Measurements from ENCODE around the gene SCGB1D2. TPM values are rescaled to one million over a fixed set of nuclear protein-coding genes. Genes with fewer than 3 reads are reported as not detected.

The SCGB1D2 gene
- total and polyA plus RNA-seq, 2 of the 4 experiments (the other 2 are of a cell fraction), result not detected

DNA sequence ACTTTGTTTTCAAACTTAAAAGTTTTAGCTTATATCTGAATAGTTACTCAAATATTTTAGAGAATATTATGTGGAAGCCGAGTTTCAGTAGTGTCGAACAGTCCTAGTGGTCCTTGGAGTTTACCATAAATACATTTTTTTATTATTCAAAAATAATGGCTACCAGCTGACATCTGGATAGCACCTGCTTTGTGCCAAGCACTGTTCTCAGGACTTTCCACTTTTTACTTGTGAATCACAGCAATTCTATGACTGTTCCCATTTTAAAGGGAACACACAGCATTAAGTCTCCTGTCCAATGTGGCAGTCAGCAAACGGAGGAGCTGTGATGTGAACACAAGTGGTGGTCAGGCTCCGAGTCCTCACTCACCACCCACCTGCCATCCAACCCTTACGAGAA, 37.6 kb upstream of the SCGB1D2 start:
- H2BK15ac ChIP-seq (ENCODE audit: low read depth, low read length), result no peak overlapping the region
- no peaks in the 10 kb centered on the region for H3K9me3 ChIP-seq (ENCODE audit: control insufficient read depth, insufficient read depth, low read length)
- no peak overlapping the region for H3K56ac ChIP-seq (ENCODE audit: extremely low read depth, insufficient read depth, low read length)
- in situ Hi-C loops (cut with MboI; ENCODE audit: low sequenced_read_pairs), result no loop called here
- no peak for DNase-seq
- no peak overlapping the region for H3K27ac ChIP-seq (ENCODE audit: insufficient read depth, low read length)
- H3K4me2 ChIP-seq (ENCODE audit: low read depth, low read length), result no peak overlapping the region
- no peak overlapping the region for H3K18ac ChIP-seq (ENCODE audit: low read depth, low read length)
- no peak overlapping the region for H3K14ac ChIP-seq (replicated peaks; ENCODE audit: low read depth, low read length)
- peaks cover 22% of the 10 kb centered on the region for H3K27me3 ChIP-seq (ENCODE audit: control insufficient read depth, insufficient read depth, low read length)
- H4K8ac ChIP-seq (ENCODE audit: low read depth in 2 of 2, low read length in 2 of 2), result no peak overlapping the region
- no peaks in the 10 kb centered on the region for H4K20me1 ChIP-seq (ENCODE audit: insufficient read depth, low read length)
- no peak for ATAC-seq (ENCODE audit: low read depth)
- H2AFZ ChIP-seq (replicated peaks; ENCODE audit: low read length, poor library complexity), result no peak overlapping the region
- intact Hi-C loops (cut with micrococcal nuclease), result no loop called here
- H3K9ac ChIP-seq (ENCODE audit: low read depth, low read length), result no peak overlapping the region
- H3K4ac ChIP-seq (ENCODE audit: low read depth, low read length), result no peak overlapping the region
- H2AK5ac ChIP-seq (ENCODE audit: low read depth, low read length), result no peak overlapping the region
- no peaks in the 10 kb centered on the region for H3K79me1 ChIP-seq (ENCODE audit: low read depth in 1 of 2, low read length in 2 of 2)
- CTCF ChIA-PET, result no interaction called here
- H2BK120ac ChIP-seq (ENCODE audit: low read depth, low read length), result no peak overlapping the region
- BruUV-seq (replicated peaks), result no TSS peak
- H3K4me1 ChIP-seq (ENCODE audit: control insufficient read depth, insufficient read depth, low read length), result no peaks in the 10 kb centered on the region
- H2BK5ac ChIP-seq (ENCODE audit: low read depth, low read length, poor library complexity, severe bottlenecking), result no peak overlapping the region
- dilution Hi-C loops (cut with HindIII; ENCODE audit: low sequenced_read_pairs, unreplicated experiment), result no loop called here
- no peak overlapping the region for H3K4me3 ChIP-seq (ENCODE audit: insufficient read depth, low read depth, low read length)
- TF ChIP-seq BHLHE40 (IDR thresholded peaks at IDR 0.05; ENCODE audit: low read depth, low read length) (no peak), CHD1 (IDR thresholded peaks at IDR 0.05; ENCODE audit: low read depth, low read length) (no peak), POLR2A (IDR thresholded peaks at IDR 0.05; ENCODE audit: low read depth, low read length) (no peak), FOS (IDR thresholded peaks at IDR 0.05; ENCODE audit: low read depth, low read length) (no peak), MAFK (IDR thresholded peaks at IDR 0.05; ENCODE audit: low read depth, low read length) (no peak), RFX5 (IDR thresholded peaks at IDR 0.05; ENCODE audit: low read depth, low read length) (no peak), NFE2L2 (IDR thresholded peaks at IDR 0.05; ENCODE audit: low read depth, low read length) (no peak), CTCF (conservative IDR thresholded peaks at IDR 0.05; ENCODE audit: low read depth, low read length) (no peak), MXI1 (IDR thresholded peaks at IDR 0.05; ENCODE audit: borderline replicate concordance, low read depth, low read length) (no peak), RAD21 (IDR thresholded peaks at IDR 0.05; ENCODE audit: low read length) (no peak)
- H4K5ac ChIP-seq (ENCODE audit: low read depth, low read length), result no peak overlapping the region
- no peaks in the 10 kb centered on the region for H3K36me3 ChIP-seq (ENCODE audit: control insufficient read depth, insufficient read depth, low read length)
- POLR2A ChIA-PET (ENCODE audit: unreplicated experiment), result no interaction called here
- no CpG with 5 or more reads among the region's 5 CpGs for WGBS, 2 experiments (ENCODE audit: extremely low coverage in 2 of 2, insufficient read length in 1 of 2)
- H4K91ac ChIP-seq (ENCODE audit: insufficient read depth, low read depth, low read length), result no peak overlapping the region
- H2AK9ac ChIP-seq (replicated peaks; ENCODE audit: low read depth, low read length, poor library complexity), result no peak overlapping the region
- H3K9me1 ChIP-seq (ENCODE audit: insufficient read depth, low read length), result no peaks in the 10 kb centered on the region; the same call in 1 of the 2 replicates
- no peak overlapping the region for H2BK20ac ChIP-seq (ENCODE audit: low read depth, low read length)
- H3K23ac ChIP-seq (ENCODE audit: low read depth, low read length), result no peak overlapping the region

All from IMR-90 (cell line).